ENCODE data around the gene CMPK2. TPM values are rescaled to one million over a fixed set of nuclear protein-coding genes. Genes with fewer than 3 reads are reported as not detected.

CMPK2 gene
- total and polyA plus RNA-seq, 4 donors = 2.9 to 41.7 (median 4.2) TPM

GRCh38 chr2:6852195-6852594 is 13.5 kb downstream of the CMPK2 start:
- peaks cover 4 to 40% (median 38%) of the 10 kb centered on the region in 4 donors for H3K36me3 ChIP-seq (ENCODE audit: control insufficient read depth in 4 of 4, insufficient read depth in 3 of 4, low read depth in 1 of 4, low read length in 3 of 4)
- no peak for TF ChIP-seq HNF4A (conservative IDR thresholded peaks at IDR 0.05)
- no peak for TF ChIP-seq EGR1 (IDR thresholded peaks at IDR 0.05; ENCODE audit: low read depth in 2 of 2)
- TF ChIP-seq ATF3 (IDR thresholded peaks at IDR 0.05) = no peak
- no peak for TF ChIP-seq SP1 (IDR thresholded peaks at IDR 0.05)
- TF ChIP-seq HNF4G (IDR thresholded peaks at IDR 0.05) = no peak
- no peak for TF ChIP-seq JUND (IDR thresholded peaks at IDR 0.05)
- no peak for TF ChIP-seq TAF1 (conservative IDR thresholded peaks at IDR 0.05)
- no peak for TF ChIP-seq RAD21 (IDR thresholded peaks at IDR 0.05)
- no peak for TF ChIP-seq FOXA1 (IDR thresholded peaks at IDR 0.05)
- TF ChIP-seq, protein P1, sequence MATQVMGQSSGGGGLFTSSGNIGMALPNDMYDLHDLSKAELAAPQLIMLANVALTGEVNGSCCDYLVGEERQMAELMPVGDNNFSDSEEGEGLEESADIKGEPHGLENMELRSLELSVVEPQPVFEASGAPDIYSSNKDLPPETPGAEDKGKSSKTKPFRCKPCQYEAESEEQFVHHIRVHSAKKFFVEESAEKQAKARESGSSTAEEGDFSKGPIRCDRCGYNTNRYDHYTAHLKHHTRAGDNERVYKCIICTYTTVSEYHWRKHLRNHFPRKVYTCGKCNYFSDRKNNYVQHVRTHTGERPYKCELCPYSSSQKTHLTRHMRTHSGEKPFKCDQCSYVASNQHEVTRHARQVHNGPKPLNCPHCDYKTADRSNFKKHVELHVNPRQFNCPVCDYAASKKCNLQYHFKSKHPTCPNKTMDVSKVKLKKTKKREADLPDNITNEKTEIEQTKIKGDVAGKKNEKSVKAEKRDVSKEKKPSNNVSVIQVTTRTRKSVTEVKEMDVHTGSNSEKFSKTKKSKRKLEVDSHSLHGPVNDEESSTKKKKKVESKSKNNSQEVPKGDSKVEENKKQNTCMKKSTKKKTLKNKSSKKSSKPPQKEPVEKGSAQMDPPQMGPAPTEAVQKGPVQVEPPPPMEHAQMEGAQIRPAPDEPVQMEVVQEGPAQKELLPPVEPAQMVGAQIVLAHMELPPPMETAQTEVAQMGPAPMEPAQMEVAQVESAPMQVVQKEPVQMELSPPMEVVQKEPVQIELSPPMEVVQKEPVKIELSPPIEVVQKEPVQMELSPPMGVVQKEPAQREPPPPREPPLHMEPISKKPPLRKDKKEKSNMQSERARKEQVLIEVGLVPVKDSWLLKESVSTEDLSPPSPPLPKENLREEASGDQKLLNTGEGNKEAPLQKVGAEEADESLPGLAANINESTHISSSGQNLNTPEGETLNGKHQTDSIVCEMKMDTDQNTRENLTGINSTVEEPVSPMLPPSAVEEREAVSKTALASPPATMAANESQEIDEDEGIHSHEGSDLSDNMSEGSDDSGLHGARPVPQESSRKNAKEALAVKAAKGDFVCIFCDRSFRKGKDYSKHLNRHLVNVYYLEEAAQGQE (IDR thresholded peaks at IDR 0.05) = no peak
- TF ChIP-seq YY1 (IDR thresholded peaks at IDR 0.05) = no peak
- TF ChIP-seq, protein P2, sequence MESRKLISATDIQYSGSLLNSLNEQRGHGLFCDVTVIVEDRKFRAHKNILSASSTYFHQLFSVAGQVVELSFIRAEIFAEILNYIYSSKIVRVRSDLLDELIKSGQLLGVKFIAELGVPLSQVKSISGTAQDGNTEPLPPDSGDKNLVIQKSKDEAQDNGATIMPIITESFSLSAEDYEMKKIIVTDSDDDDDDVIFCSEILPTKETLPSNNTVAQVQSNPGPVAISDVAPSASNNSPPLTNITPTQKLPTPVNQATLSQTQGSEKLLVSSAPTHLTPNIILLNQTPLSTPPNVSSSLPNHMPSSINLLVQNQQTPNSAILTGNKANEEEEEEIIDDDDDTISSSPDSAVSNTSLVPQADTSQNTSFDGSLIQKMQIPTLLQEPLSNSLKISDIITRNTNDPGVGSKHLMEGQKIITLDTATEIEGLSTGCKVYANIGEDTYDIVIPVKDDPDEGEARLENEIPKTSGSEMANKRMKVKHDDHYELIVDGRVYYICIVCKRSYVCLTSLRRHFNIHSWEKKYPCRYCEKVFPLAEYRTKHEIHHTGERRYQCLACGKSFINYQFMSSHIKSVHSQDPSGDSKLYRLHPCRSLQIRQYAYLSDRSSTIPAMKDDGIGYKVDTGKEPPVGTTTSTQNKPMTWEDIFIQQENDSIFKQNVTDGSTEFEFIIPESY (IDR thresholded peaks at IDR 0.05) = no peak
- TF ChIP-seq RXRA (IDR thresholded peaks at IDR 0.05) = no peak
- peaks cover 1 to 34% (median 26%) of the 10 kb centered on the region in 4 donors for H3K9me3 ChIP-seq (ENCODE audit: control insufficient read depth in 4 of 4, low read length in 3 of 4)

DNA sequence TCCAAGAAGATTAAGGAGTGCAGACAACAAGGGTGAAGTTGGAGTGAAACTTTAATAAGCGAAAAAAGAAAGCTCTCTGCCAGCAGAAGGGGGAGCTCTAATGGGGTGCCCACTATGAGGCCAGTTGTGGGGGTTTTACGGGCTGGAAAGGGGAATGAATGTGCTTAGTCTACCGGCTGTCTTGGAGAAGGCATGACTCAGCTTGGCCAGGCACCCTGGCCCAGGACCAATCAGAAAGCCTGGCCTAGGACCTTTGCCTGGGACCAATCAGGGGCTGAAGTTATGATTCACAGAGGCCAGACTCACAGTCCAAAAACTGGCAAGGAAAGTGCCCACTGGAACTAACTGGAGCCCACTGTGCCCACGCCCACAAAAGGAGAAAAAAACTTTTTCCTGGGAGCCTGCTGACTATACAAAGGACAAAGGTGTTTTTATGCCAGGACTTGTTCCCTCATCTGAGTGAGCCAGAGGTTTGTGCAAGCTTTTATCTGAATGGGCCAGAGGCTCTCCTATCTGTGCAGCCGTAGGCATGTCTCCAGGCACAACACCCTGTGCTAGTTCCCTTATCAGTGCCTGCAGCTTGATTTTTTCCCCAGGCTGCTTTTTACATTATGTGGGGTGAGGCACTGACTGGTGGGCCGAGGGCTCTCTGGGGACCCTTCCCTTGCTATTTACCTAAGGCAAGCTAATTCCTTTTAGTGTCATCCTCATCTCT is 18.6 kb downstream of the CMPK2 start:
- H3K36me3 ChIP-seq (ENCODE audit: control insufficient read depth in 4 of 4, insufficient read depth in 3 of 4, low read depth in 1 of 4, low read length in 3 of 4) = peaks cover 6 to 45% (median 37%) of the 10 kb centered on the region in 4 donors
- peak overlapping the region in 2 of 3 donors; percentile 11 to 17 for H3K4me3 ChIP-seq (ENCODE audit: low read depth in 1 of 3, low read length in 3 of 3)
- no peak overlapping the region for H3K27ac ChIP-seq (ENCODE audit: low read depth in 1 of 2, low read length in 2 of 2)
- no peak for TF ChIP-seq NR2F2 (IDR thresholded peaks at IDR 0.05)
- TF ChIP-seq FOXA1 (IDR thresholded peaks at IDR 0.05) = no peak
- TF ChIP-seq SP1 (IDR thresholded peaks at IDR 0.05) = no peak
- no peak for TF ChIP-seq FOXA2 (IDR thresholded peaks at IDR 0.05)
- TF ChIP-seq RAD21 (IDR thresholded peaks at IDR 0.05) = no peak
- TF ChIP-seq RXRA (IDR thresholded peaks at IDR 0.05) = no peak
- no peak for TF ChIP-seq EGR1 (IDR thresholded peaks at IDR 0.05; ENCODE audit: low read depth in 2 of 2)
- TF ChIP-seq, protein P1 (IDR thresholded peaks at IDR 0.05) = no peak
- TF ChIP-seq, protein P2 (IDR thresholded peaks at IDR 0.05) = no peak
- no peak for TF ChIP-seq MAX (IDR thresholded peaks at IDR 0.05)
- TF ChIP-seq HNF4A (conservative IDR thresholded peaks at IDR 0.05) = no peak
- no peak for TF ChIP-seq JUND (IDR thresholded peaks at IDR 0.05)
- no peak for TF ChIP-seq HNF4G (IDR thresholded peaks at IDR 0.05)
- TF ChIP-seq YY1 (IDR thresholded peaks at IDR 0.05) = no peak
- H3K9ac ChIP-seq (ENCODE audit: low read depth in 1 of 2, low read length in 2 of 2) = no peak overlapping the region
- 96% methylated on average over 6 of the region's 6 CpGs for WGBS
- DNase-seq (ENCODE audit: low spot score) = peak; percentile 73
- H3K27me3 ChIP-seq (ENCODE audit: control insufficient read depth in 4 of 4, insufficient read depth in 4 of 4, low read length in 3 of 4) = no peaks in the 10 kb centered on the region
- H3K9me3 ChIP-seq (ENCODE audit: control insufficient read depth in 4 of 4, low read length in 3 of 4) = peaks cover 31 to 82% (median 69%) of the 10 kb centered on the region in 4 donors
- no peaks in the 10 kb centered on the region for H3K4me1 ChIP-seq (ENCODE audit: control insufficient read depth in 4 of 4, insufficient read depth in 4 of 4, low read length in 3 of 4)

More at GRCh38 chr2:6852195-6852594, 13.5 kb downstream of the CMPK2 start:
- DNase-seq (ENCODE audit: low spot score) = no peak
- Histone ChIP-seq H3K27me3 (ENCODE audit: control insufficient read depth in 4 of 4, insufficient read depth in 4 of 4, low read length in 3 of 4) (no peaks in the 10 kb centered on the region), H3K4me1 (ENCODE audit: control insufficient read depth in 4 of 4, insufficient read depth in 4 of 4, low read length in 3 of 4) (no peaks in the 10 kb centered on the region), H3K4me3 (ENCODE audit: low read depth in 1 of 3, low read length in 3 of 3) (no peak overlapping the region), H3K27ac (ENCODE audit: low read depth in 1 of 2, low read length in 2 of 2) (no peak overlapping the region), H3K9ac (ENCODE audit: low read depth in 1 of 2, low read length in 2 of 2) (no peak overlapping the region)
- 95% methylated on average over 2 of the region's 2 CpGs for WGBS

Measured in liver (tissue), 9 donors.